Measurements from ENCODE around the gene RP2.
A peak's percentile ranks its signal among the peaks of the same experiment; 100 is the strongest.

Gene RP2

GRCh38 chrX:46844913-46845312 is 8.1 kb downstream of the RP2 start:
- no peak for DNase-seq

- DNase-seq: no peak
These were observed 13.1 kb downstream of the RP2 start for GRCh38 chrX:46849933-46850332.

GRCh38 chrX:46850771-46851170 is 13.9 kb downstream of the RP2 start:
- no peak for DNase-seq

- DNase-seq: no peak
These were observed 19.6 kb downstream of the RP2 start for GRCh38 chrX:46856483-46856882.

GRCh38 chrX:46860557-46860956 is 23.7 kb downstream of the RP2 start:
- no peak for DNase-seq

- no peak for DNase-seq
These were observed 26.2 kb downstream of the RP2 start for GRCh38 chrX:46863072-46863471.

GRCh38 chrX:46864606-46865005 is 27.8 kb downstream of the RP2 start:
- DNase-seq: no peak

- DNase-seq: no peak
These were observed 28.4 kb downstream of the RP2 start for GRCh38 chrX:46865281-46865680.

- no peak for DNase-seq
These were observed 29.9 kb downstream of the RP2 start for GRCh38 chrX:46866726-46867125.

GRCh38 chrX:46873746-46874145 is 36.9 kb downstream of the RP2 start:
- no peak for DNase-seq

- DNase-seq: no peak
These were observed 40.1 kb downstream of the RP2 start for GRCh38 chrX:46876901-46877300.

GRCh38 chrX:46882266-46882665 is 45.4 kb downstream of the RP2 start:
- DNase-seq: no peak

GRCh38 chrX:46884799-46885198 is 48.0 kb downstream of the RP2 start:
- DNase-seq: no peak

- no peak for DNase-seq
These were observed 61.4 kb downstream of the RP2 start for GRCh38 chrX:46898207-46898606.

GRCh38 chrX:46903458-46904242 is 66.8 kb downstream of the RP2 start:
- DNase-seq: peak; percentile 74

- no peak for DNase-seq
These were observed 67.8 kb downstream of the RP2 start for GRCh38 chrX:46904626-46905025.

- DNase-seq: no peak
These were observed 73.6 kb downstream of the RP2 start for GRCh38 chrX:46910415-46910814.

- peak; percentile 71 for DNase-seq
These were observed 75.3 kb downstream of the RP2 start, which contains the start of gene JADE3 for GRCh38 chrX:46912098-46912602. Gene JADE3, plus strand, starts transcription at chrX:46912421. Its CDS starts 72,474 bp downstream, at chrX:46984895.

- peak; percentile 3 for DNase-seq
These were observed 76.0 kb downstream of the RP2 start for GRCh38 chrX:46912603-46913491.

GRCh38 chrX:46913667-46914066 is 76.8 kb downstream of the RP2 start:
- no peak for DNase-seq

- no peak for DNase-seq
These were observed 79.4 kb downstream of the RP2 start for GRCh38 chrX:46916273-46916672.

- DNase-seq: no peak
These were observed 80.8 kb downstream of the RP2 start for GRCh38 chrX:46917622-46918021.

GRCh38 chrX:46918434-46918833 is 81.6 kb downstream of the RP2 start:
- DNase-seq: no peak

GRCh38 chrX:46920235-46920634 is 83.4 kb downstream of the RP2 start:
- no peak for DNase-seq

Data from NCI-H1105 (cell line).